Mesendoderm (in vitro differentiated cells): ENCODE data around the gene TVP23A.
"Not testable (repeated sequence)": the region's sequence is repeated elsewhere in the genome, so short reads cannot be mapped to it uniquely, and the experiment has no call there.

Experiments used
- DNase-seq: peaks from one replicate; pipeline ENCODE4 v3.0.0; 2013
- H2AK5ac ChIP-seq: 2 replicates; pipeline ENCODE4 v1.6.1; 2013; ENCODE audit warnings: low read length, inconsistent platforms
- H2BK120ac ChIP-seq: 2 replicates; pipeline ENCODE4 v1.6.1; 2013; ENCODE audit warnings: low read depth, mild to moderate bottlenecking, low read length, moderate library complexity, mixed read lengths
- H2BK15ac ChIP-seq: replicated peaks from 2 replicates; pipeline ENCODE4 v1.6.1; 2013; ENCODE audit warnings: low read depth, mild to moderate bottlenecking, moderate library complexity
- H2BK5ac ChIP-seq: 2 replicates; pipeline ENCODE4 v1.6.1; 2013; ENCODE audit warnings: low read length, inconsistent platforms
- H3K18ac ChIP-seq: 2 replicates; pipeline ENCODE4 v1.6.1; 2013; ENCODE audit warnings: mild to moderate bottlenecking, low read length, mixed read lengths
- H3K23ac ChIP-seq: one replicate; pipeline ENCODE4 v1.6.1; 2013; ENCODE audit warnings: low read length
- H3K27ac ChIP-seq: 2 replicates; pipeline ENCODE4 v1.5.1; 2013; ENCODE audit warnings: low read depth, mild to moderate bottlenecking, inconsistent platforms, low read length, moderate library complexity
- H3K27me3 ChIP-seq: 2 replicates; pipeline ENCODE4 v1.6.1; 2013; ENCODE audit warnings: low read length, control low read depth, mild to moderate bottlenecking, inconsistent platforms; ENCODE audit not compliant: insufficient read depth, poor library complexity
- H3K36me3 ChIP-seq: 2 replicates; pipeline ENCODE4 v1.6.1; 2013; ENCODE audit warnings: low read length, inconsistent platforms; ENCODE audit not compliant: control insufficient read depth, insufficient read depth
- H3K4ac ChIP-seq: one replicate; pipeline ENCODE4 v1.6.1; 2013; ENCODE audit warnings: low read depth, mild to moderate bottlenecking, low read length, moderate library complexity
- H3K4me1 ChIP-seq: 2 replicates; pipeline ENCODE4 v1.6.1; 2013; ENCODE audit warnings: low read depth, low read length, inconsistent platforms; ENCODE audit not compliant: control insufficient read depth
- H3K4me2 ChIP-seq: 2 replicates; pipeline ENCODE4 v1.6.1; 2013; ENCODE audit warnings: low read length
- H3K4me3 ChIP-seq: 2 replicates; pipeline ENCODE4 v1.5.1; 2013; ENCODE audit warnings: mild to moderate bottlenecking, low read length
- H3K56ac ChIP-seq: one replicate; pipeline ENCODE4 v1.6.1; 2013; ENCODE audit warnings: low read length
- H3K79me1 ChIP-seq: 2 replicates; pipeline ENCODE4 v1.6.1; 2013; ENCODE audit warnings: low read length, inconsistent platforms
- H3K79me2 ChIP-seq: 2 replicates; pipeline ENCODE4 v1.6.1; 2013; ENCODE audit warnings: mild to moderate bottlenecking, low read length; ENCODE audit not compliant: control insufficient read depth, insufficient read depth
- H3K9ac ChIP-seq: 2 replicates; pipeline ENCODE4 v1.6.1; 2013; ENCODE audit warnings: low read length, inconsistent platforms
- H4K5ac ChIP-seq: one replicate; pipeline ENCODE4 v1.6.1; 2013; ENCODE audit warnings: low read length
- H4K8ac ChIP-seq: one replicate; pipeline ENCODE4 v1.6.1; 2013; ENCODE audit warnings: low read depth, mild to moderate bottlenecking, control low read depth, low read length, moderate library complexity
- WGBS: extraction: QIAGEN DNeasy Blood & Tissue Kit; methylation state at CpG from one replicate; pipeline ENCODE4 v1.1.7; 2013; ENCODE audit warnings: low lambda C conversion rate, missing lambda C conversion rate; ENCODE audit not compliant: insufficient coverage; ENCODE audit errors: extremely low coverage; 5-methylcytosine and 5-hydroxymethylcytosine counted together

TVP23A gene

GRCh38 chr16:10808218-10808617, 10.4 kb downstream of the TVP23A start:
- Histone ChIP-seq H3K36me3 (no peaks in the 10 kb centered on the region), H3K18ac (no peak overlapping the region), H2BK15ac (no peak overlapping the region), H3K56ac (no peak overlapping the region), H3K79me2 (no peaks in the 10 kb centered on the region), H3K23ac (no peak overlapping the region), H3K4me2 (no peak overlapping the region), H4K8ac (no peak overlapping the region), H4K5ac (no peak overlapping the region), H3K79me1 (no peaks in the 10 kb centered on the region), H3K27ac (no peak overlapping the region), H3K4ac (no peak overlapping the region), H3K4me3 (no peak overlapping the region), H2BK5ac (no peak overlapping the region), H2BK120ac (no peak overlapping the region), H3K4me1 (no peaks in the 10 kb centered on the region), H2AK5ac (no peak overlapping the region), H3K27me3 (no peaks in the 10 kb centered on the region), H3K9ac (no peak overlapping the region)
- DNase-seq, result no peak
- WGBS, result no CpG with 5 or more reads among the region's 3 CpGs

DNA sequence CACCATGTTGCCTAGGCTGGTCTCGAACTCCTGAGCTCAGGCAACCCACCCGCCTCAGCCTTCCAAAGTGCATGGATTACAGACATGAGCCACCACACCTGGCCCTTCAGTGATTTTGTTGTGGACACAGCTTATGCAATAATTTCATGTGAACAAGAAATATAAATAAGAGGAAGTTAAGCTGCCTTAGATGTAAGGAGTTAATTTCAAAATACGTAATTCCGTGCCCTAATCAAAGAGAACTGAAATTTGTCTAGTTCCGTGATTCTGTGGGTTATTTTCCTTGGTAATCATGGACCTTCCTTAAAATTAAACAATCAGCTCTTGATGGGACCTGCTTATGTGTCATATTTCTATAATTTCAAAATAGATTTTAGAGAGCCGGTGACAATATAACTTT, 11.9 kb downstream of the TVP23A start:
- no peaks in the 10 kb centered on the region for H3K36me3 ChIP-seq
- H3K4me2 ChIP-seq, result no peak overlapping the region
- no peak overlapping the region for H2BK120ac ChIP-seq
- H3K18ac ChIP-seq, result no peak overlapping the region
- no peak for DNase-seq
- H2BK15ac ChIP-seq, result no peak overlapping the region
- no peak overlapping the region for H4K8ac ChIP-seq
- no peak overlapping the region for H3K4me3 ChIP-seq
- H3K79me1 ChIP-seq, result no peaks in the 10 kb centered on the region
- H3K79me2 ChIP-seq, result no peaks in the 10 kb centered on the region
- no CpG with 5 or more reads among the region's 6 CpGs for WGBS
- no peaks in the 10 kb centered on the region for H3K4me1 ChIP-seq
- no peak overlapping the region for H4K5ac ChIP-seq
- H3K9ac ChIP-seq, result no peak overlapping the region
- H2AK5ac ChIP-seq, result no peak overlapping the region
- no peak overlapping the region for H3K27ac ChIP-seq
- no peak overlapping the region for H2BK5ac ChIP-seq
- no peak overlapping the region for H3K56ac ChIP-seq
- H3K27me3 ChIP-seq, result no peaks in the 10 kb centered on the region
- no peak overlapping the region for H3K23ac ChIP-seq
- no peak overlapping the region for H3K4ac ChIP-seq

DNA sequence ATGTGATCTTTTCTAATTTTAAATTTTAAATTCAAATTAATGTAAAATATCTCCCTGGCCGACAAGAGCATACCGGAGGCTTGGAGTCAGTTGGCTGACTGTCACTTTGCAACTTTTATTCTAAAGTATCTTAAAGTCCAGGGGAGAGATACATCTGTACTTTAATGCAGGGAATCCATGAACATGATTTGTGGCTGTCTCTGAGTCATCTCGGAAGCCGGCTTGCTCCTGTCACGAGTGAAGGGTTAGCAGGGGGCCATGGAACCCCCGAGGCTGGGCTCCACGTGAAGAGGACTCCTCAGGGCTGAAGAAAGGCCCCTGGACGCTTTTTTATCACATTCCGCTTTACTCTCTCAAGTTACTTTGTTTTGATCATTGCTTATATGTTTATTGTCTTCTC, 13.3 kb downstream of the TVP23A start:
- no peak overlapping the region for H3K4me2 ChIP-seq
- no peak overlapping the region for H2BK5ac ChIP-seq
- no peak for DNase-seq
- no peak overlapping the region for H2AK5ac ChIP-seq
- no peak overlapping the region for H3K9ac ChIP-seq
- no peak overlapping the region for H3K18ac ChIP-seq
- H3K4me3 ChIP-seq, result no peak overlapping the region
- no peaks in the 10 kb centered on the region for H3K4me1 ChIP-seq
- no peak overlapping the region for H3K56ac ChIP-seq
- no peak overlapping the region for H3K27ac ChIP-seq
- no peak overlapping the region for H4K5ac ChIP-seq
- H2BK120ac ChIP-seq, result no peak overlapping the region
- H3K27me3 ChIP-seq, result no peaks in the 10 kb centered on the region
- no peaks in the 10 kb centered on the region for H3K36me3 ChIP-seq
- no peak overlapping the region for H2BK15ac ChIP-seq
- no peaks in the 10 kb centered on the region for H3K79me1 ChIP-seq
- H3K23ac ChIP-seq, result no peak overlapping the region
- H3K79me2 ChIP-seq, result no peaks in the 10 kb centered on the region
- no peak overlapping the region for H3K4ac ChIP-seq
- no CpG with 5 or more reads among the region's 9 CpGs for WGBS
- H4K8ac ChIP-seq, result no peak overlapping the region

DNA sequence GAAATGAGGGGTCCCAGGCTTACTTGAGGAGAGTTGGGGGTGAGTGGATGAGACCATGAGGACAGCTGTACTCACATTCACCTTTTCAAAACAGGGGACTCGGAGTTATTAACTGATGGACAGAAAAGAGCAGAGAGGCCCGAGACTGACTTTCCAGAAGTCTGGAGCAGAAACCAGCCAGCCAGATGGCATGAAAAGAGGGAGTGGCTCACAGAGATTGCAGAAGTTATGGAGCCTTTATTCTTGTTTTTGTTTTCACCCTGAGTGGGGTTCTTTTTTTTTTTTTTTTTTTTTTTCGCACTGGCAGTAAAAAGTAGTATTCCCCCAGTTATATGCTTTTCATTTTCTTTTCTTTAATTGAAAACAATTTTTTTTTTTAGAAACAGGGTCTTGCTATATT, 18.9 kb downstream of the TVP23A start:
- H3K79me2 ChIP-seq, result no peaks in the 10 kb centered on the region
- no peak overlapping the region for H2BK120ac ChIP-seq
- no peak overlapping the region for H3K4ac ChIP-seq
- no peak overlapping the region for H3K27ac ChIP-seq
- H2BK5ac ChIP-seq, result no peak overlapping the region
- no peaks in the 10 kb centered on the region for H3K4me1 ChIP-seq
- H4K8ac ChIP-seq, result no peak overlapping the region
- WGBS, result no CpG with 5 or more reads among the region's 3 CpGs
- no peak overlapping the region for H4K5ac ChIP-seq
- no peak overlapping the region for H3K4me2 ChIP-seq
- no peaks in the 10 kb centered on the region for H3K79me1 ChIP-seq
- no peak overlapping the region for H3K23ac ChIP-seq
- no peaks in the 10 kb centered on the region for H3K36me3 ChIP-seq
- H3K9ac ChIP-seq, result no peak overlapping the region
- no peak overlapping the region for H3K4me3 ChIP-seq
- no peak overlapping the region for H3K56ac ChIP-seq
- no peak for DNase-seq
- H3K18ac ChIP-seq, result no peak overlapping the region
- no peaks in the 10 kb centered on the region for H3K27me3 ChIP-seq
- no peak overlapping the region for H2BK15ac ChIP-seq
- no peak overlapping the region for H2AK5ac ChIP-seq

DNA sequence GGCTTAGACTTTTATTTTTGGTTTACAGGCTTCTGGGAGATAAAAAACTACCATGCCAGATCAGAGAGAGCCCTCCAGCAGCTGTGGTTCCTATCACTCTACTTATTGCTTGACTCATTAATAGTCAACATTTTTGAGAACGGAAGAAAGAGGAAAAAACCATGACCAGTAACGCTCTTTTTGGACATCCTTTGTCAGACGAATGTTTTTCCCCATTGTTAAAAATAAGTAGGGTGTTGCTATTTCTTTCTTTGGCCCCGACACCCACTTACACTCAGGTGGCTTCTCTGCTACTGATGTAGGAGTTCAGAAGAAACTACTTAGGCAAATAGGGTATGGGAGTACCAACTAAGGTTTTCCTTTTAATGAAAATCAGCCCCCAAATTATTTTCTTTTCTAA, 27.5 kb downstream of the TVP23A start:
- Histone ChIP-seq H3K9ac (no peak overlapping the region), H3K27me3 (no peaks in the 10 kb centered on the region), H2AK5ac (no peak overlapping the region), H3K4ac (no peak overlapping the region), H3K4me3 (no peak overlapping the region), H3K79me2 (no peaks in the 10 kb centered on the region), H3K79me1 (no peaks in the 10 kb centered on the region), H3K23ac (no peak overlapping the region), H2BK5ac (no peak overlapping the region), H3K36me3 (no peaks in the 10 kb centered on the region), H3K4me1 (no peaks in the 10 kb centered on the region), H2BK120ac (no peak overlapping the region), H3K18ac (no peak overlapping the region), H4K5ac (no peak overlapping the region), H3K4me2 (no peak overlapping the region), H2BK15ac (no peak overlapping the region), H4K8ac (no peak overlapping the region), H3K27ac (no peak overlapping the region), H3K56ac (no peak overlapping the region)
- no peak for DNase-seq
- WGBS, result no CpG with 5 or more reads among the region's 4 CpGs

DNA sequence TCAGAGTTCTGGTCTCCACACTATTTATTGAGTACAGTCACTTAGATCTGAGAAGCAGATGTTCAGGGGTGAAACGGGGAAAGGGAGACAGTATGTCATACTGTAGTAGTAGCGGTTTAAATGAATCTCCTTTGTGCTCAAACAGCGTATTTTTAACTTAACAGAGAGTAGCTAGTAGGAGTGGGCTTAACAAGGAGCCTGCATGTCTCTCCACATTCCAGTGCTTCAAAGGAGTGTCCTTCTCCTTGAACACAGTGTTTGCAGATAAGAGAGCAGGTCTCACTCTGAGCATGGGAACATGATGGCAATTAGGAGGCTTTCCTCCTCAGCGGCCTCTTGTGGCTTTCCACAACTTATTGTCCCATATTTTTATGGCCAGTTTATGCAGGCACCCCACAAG, 30.0 kb downstream of the TVP23A start:
- H3K27ac ChIP-seq, H3K9ac ChIP-seq, H3K18ac ChIP-seq, H3K4me3 ChIP-seq, H4K5ac ChIP-seq, H3K23ac ChIP-seq, H3K79me2 ChIP-seq, H3K4me2 ChIP-seq, H3K4ac ChIP-seq, H3K79me1 ChIP-seq, H2BK15ac ChIP-seq, H2BK120ac ChIP-seq, H4K8ac ChIP-seq, H3K4me1 ChIP-seq, H3K56ac ChIP-seq, H3K36me3 ChIP-seq, H2AK5ac ChIP-seq, H3K27me3 ChIP-seq, H2BK5ac ChIP-seq: not testable (repeated sequence)
- peak; percentile 27 for DNase-seq
- no CpG with 5 or more reads among the region's 4 CpGs for WGBS
